ENCODE results near the gene PHACTR4.
"Not testable (repeated sequence)": the region's sequence is repeated elsewhere in the genome, so short reads cannot be mapped to it uniquely, and the experiment has no call there.

PHACTR4 gene

DNA sequence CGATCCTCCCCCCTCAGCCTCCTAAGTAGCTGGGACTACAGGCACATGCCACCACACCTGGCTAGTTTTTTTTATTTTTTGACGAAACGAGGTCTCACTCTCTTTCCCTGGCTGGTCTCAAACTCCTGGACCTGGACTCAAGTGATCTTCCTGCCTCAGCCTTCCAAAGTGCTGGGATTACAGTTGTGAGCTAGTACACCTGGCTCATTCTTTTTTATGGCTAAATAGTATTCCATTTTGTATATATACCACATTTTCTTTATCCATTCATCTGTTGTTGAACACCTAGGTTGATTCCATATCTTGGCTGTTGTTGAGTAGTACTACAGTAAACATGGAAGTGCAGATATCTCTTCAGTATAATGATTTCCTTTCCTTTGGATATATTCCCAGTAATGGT is 74.0 kb downstream of the PHACTR4 start:
- no peak for DNase-seq (ENCODE audit: low read depth)
- TF ChIP-seq, protein P1, sequence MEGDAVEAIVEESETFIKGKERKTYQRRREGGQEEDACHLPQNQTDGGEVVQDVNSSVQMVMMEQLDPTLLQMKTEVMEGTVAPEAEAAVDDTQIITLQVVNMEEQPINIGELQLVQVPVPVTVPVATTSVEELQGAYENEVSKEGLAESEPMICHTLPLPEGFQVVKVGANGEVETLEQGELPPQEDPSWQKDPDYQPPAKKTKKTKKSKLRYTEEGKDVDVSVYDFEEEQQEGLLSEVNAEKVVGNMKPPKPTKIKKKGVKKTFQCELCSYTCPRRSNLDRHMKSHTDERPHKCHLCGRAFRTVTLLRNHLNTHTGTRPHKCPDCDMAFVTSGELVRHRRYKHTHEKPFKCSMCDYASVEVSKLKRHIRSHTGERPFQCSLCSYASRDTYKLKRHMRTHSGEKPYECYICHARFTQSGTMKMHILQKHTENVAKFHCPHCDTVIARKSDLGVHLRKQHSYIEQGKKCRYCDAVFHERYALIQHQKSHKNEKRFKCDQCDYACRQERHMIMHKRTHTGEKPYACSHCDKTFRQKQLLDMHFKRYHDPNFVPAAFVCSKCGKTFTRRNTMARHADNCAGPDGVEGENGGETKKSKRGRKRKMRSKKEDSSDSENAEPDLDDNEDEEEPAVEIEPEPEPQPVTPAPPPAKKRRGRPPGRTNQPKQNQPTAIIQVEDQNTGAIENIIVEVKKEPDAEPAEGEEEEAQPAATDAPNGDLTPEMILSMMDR (conservative IDR thresholded peaks at IDR 0.05; ENCODE audit: control insufficient read depth, insufficient read depth, low read depth, low read length), result no peak
- no peak overlapping the region for H3K4me3 ChIP-seq (ENCODE audit: control insufficient read depth, low read depth, low read length)

DNA sequence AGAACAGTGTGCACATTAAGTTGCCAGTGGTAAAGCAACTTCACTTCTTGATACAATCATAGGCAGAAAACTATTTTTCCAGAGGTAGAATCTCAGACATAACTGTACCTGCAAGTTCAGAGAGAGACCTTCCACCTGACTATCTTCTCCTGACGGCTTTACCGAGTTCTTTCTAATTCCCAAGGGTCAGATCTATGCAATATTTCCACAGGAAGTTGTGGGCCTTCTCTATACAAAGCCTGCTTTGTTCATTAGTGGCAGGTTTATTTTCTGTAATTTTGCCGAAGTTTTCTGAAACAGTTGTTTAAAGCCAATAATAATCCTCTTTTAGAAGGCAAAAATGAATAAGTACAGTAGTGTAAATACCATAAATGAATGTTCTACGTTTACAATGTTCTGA is 78.1 kb downstream of the PHACTR4 start:
- no peak for DNase-seq (ENCODE audit: low read depth)
- TF ChIP-seq, protein P1 (conservative IDR thresholded peaks at IDR 0.05; ENCODE audit: control insufficient read depth, insufficient read depth, low read depth, low read length), result no peak

DNA sequence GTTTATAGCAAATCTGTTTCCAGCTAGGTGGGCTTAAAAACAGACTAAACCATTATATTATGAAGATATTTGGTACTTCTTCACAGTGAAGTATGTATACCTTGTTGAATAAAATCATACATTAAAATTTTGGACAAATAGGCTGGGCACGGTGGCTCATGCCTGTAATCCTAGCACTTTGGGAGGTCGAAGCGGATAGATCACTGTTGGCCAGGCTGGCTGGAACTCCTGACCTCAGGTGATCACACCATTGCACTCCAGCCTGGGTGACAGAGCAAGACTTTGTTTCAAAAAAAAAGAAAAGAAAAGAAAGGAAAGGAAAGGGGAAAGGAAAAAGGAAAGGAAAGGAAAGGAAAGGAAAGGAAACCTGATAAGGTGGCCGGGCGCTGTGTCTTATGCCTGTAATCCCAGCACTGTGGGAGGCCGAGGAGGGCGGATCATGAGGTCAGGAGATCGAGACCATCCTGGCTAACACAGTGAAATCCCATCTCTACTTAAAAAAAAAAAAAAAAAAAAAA is 78.6 kb downstream of the PHACTR4 start:
- DNase-seq (ENCODE audit: low read depth); H3K4me3 ChIP-seq (ENCODE audit: control insufficient read depth, low read depth, low read length): not testable (repeated sequence)

More for the DNA sequence above, 78.1 kb downstream of the PHACTR4 start:
- no peak overlapping the region for H3K4me3 ChIP-seq (ENCODE audit: control insufficient read depth, low read depth, low read length)

DNA sequence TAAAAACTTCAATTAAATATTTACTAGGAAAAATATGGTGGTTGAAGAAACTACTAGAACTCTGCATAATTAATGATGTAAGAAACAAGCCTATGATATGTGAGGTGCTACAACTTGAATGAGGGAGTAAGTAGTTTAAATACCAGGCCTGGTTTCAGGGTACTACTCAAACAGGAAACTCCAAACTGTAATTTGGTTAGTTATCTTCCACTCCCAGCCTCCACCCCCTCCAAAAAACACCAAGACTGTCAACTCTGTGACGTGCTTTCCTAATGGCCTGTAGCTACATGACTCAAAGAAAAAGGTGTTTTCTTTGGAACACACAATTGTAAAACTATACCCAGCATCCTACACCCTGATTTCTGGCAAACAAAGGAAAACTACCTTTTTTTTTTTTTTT is 80.4 kb downstream of the PHACTR4 start:
- H3K4me3 ChIP-seq (ENCODE audit: control insufficient read depth, low read depth, low read length), result no peak overlapping the region
- DNase-seq (ENCODE audit: low read depth), result peak; percentile 23
- TF ChIP-seq, protein P1 (conservative IDR thresholded peaks at IDR 0.05; ENCODE audit: control insufficient read depth, insufficient read depth, low read depth, low read length), result no peak

DNA sequence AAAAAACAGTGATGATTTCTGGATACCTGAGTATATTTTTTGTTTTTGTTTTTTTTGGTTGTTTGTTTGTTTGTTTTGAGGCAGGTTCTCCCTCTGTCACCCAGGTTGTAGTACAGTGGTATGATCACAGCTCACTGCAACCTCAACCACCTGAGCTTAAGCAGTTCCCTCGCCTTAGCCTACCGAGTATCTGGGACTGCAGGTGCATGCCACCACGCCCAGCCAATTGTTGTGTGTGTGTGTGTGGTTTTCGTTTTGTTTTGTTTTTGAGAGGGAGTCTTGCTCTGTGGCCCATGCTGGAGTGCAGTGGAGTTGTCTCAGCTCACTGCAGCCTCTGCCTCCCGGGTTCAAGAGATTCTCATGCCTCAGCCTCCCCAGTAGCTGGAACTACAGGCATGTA is 81.0 kb downstream of the PHACTR4 start:
- DNase-seq (ENCODE audit: low read depth), result no peak
- TF ChIP-seq, protein P1 (conservative IDR thresholded peaks at IDR 0.05; ENCODE audit: control insufficient read depth, insufficient read depth, low read depth, low read length), result no peak
- H3K4me3 ChIP-seq (ENCODE audit: control insufficient read depth, low read depth, low read length), result no peak overlapping the region

DNA sequence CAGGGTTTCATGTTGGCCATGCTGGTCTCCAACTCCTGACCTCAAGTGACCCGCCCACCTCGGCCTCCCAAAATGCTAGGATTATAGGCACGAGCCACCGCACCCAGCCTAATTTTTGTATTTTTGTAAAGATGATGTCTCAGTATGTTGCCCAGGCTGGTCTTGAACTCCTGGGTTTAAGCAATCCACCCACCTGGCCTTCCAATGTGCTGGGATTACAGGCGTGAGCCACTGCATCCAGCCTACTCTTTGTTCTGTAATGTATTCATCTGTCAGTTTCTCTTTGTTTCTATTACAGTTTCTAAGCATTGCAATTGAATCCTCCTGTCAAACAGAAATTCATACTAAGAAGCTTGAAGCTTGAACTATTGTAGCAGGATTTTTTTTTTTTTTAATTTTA is 81.5 kb downstream of the PHACTR4 start:
- H3K4me3 ChIP-seq (ENCODE audit: control insufficient read depth, low read depth, low read length), result no peak overlapping the region

DNA sequence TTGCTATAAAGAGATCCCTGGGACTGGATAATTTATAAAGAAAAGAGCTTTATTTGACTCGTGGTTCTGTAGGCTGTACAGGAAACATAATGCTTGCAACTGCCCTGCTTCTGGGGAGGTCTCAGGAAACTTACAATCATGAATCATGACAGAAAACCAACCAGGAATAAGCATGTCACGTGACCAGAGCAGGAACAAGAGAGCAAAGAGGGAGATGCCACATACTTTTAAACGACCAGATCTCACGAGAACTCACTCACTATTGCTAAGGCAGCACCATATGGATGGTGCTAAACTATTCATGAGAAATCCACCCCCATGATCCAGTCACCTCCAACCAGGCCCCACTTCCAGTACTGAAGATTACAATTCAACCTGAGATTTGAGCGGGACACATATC is 86.5 kb downstream of the PHACTR4 start:
- H3K4me3 ChIP-seq (ENCODE audit: control insufficient read depth, low read depth, low read length), result no peak overlapping the region
- DNase-seq (ENCODE audit: low read depth), result peak; percentile 81
- TF ChIP-seq, protein P1 (conservative IDR thresholded peaks at IDR 0.05; ENCODE audit: control insufficient read depth, insufficient read depth, low read depth, low read length), result no peak

More for the DNA sequence above, 81.5 kb downstream of the PHACTR4 start:
- no peak for DNase-seq (ENCODE audit: low read depth)
- TF ChIP-seq, protein P1 (conservative IDR thresholded peaks at IDR 0.05; ENCODE audit: control insufficient read depth, insufficient read depth, low read depth, low read length), result no peak
